ENCODE measurements around the gene NEMP2.

DNA sequence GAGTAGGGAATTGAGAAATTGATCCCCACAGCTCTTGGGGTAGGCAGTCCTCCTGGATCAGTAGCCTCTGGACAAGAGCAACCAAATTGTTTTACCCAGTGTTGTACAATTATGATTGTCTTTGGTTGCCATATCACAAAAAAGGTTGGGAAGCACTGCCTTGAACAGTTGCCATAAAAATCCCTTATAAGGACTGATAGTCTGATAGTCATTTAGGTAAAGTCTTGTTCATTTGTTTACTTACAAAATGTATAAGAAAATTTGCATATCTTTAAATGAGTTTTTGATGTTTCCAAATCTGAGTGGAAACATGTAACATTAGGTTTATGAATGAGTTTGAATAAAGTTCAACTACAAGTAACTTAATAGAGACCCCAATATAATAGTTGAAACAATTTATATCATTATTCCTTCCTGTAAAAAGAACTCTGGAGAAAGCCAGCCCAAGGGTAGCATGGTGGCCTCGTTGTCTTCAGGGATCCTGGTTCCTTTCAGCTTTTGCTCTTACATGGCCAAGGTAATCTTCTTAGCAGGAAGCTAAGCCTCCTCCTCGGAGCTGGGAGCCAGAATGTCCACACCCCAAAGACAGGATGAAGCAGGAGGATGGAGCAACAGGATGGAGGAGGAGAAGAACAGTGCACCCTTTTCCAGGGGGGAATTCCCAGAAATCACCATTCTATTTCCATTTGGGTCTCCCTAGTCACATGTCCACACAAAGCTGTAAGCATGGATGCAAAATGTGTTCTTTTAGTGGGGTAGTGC lies 35.7 kb upstream of the NEMP2 start:
- TF ChIP-seq EP300 (IDR thresholded peaks at IDR 0.05; ENCODE audit: borderline replicate concordance in 1 of 2, low read depth in 2 of 2, low read length in 2 of 2) = no peak
- TF ChIP-seq RBBP5 (IDR thresholded peaks at IDR 0.05; ENCODE audit: borderline replicate concordance, low read depth, low read length) = no peak
- no peak for TF ChIP-seq SIX5 (IDR thresholded peaks at IDR 0.05; ENCODE audit: low read depth, low read length)
- TF ChIP-seq CREB1 (IDR thresholded peaks at IDR 0.05) = no peak
- TF ChIP-seq, protein P1, sequence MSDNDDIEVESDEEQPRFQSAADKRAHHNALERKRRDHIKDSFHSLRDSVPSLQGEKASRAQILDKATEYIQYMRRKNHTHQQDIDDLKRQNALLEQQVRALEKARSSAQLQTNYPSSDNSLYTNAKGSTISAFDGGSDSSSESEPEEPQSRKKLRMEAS (IDR thresholded peaks at IDR 0.05) = no peak
- TF ChIP-seq CHD1 (IDR thresholded peaks at IDR 0.05; ENCODE audit: low read depth, low read length) = no peak
- TF ChIP-seq, protein P2, sequence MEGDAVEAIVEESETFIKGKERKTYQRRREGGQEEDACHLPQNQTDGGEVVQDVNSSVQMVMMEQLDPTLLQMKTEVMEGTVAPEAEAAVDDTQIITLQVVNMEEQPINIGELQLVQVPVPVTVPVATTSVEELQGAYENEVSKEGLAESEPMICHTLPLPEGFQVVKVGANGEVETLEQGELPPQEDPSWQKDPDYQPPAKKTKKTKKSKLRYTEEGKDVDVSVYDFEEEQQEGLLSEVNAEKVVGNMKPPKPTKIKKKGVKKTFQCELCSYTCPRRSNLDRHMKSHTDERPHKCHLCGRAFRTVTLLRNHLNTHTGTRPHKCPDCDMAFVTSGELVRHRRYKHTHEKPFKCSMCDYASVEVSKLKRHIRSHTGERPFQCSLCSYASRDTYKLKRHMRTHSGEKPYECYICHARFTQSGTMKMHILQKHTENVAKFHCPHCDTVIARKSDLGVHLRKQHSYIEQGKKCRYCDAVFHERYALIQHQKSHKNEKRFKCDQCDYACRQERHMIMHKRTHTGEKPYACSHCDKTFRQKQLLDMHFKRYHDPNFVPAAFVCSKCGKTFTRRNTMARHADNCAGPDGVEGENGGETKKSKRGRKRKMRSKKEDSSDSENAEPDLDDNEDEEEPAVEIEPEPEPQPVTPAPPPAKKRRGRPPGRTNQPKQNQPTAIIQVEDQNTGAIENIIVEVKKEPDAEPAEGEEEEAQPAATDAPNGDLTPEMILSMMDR (IDR thresholded peaks at IDR 0.05; ENCODE audit: control extremely low read depth in 1 of 3, insufficient read depth in 1 of 3, low read depth in 1 of 3, low read length in 3 of 3) = no peak
- TF ChIP-seq, protein P3, sequence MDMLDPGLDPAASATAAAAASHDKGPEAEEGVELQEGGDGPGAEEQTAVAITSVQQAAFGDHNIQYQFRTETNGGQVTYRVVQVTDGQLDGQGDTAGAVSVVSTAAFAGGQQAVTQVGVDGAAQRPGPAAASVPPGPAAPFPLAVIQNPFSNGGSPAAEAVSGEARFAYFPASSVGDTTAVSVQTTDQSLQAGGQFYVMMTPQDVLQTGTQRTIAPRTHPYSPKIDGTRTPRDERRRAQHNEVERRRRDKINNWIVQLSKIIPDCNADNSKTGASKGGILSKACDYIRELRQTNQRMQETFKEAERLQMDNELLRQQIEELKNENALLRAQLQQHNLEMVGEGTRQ (IDR thresholded peaks at IDR 0.05; ENCODE audit: low read length) = no peak
- TF ChIP-seq POLR2A (IDR thresholded peaks at IDR 0.05; ENCODE audit: control extremely low read depth in 1 of 2, low read depth in 2 of 2, low read length in 2 of 2) = no peak
- no peak for TF ChIP-seq CEBPB (IDR thresholded peaks at IDR 0.05; ENCODE audit: low read depth, low read length)

All from H1 (cell line).